NCI-H2107 treated with DMSO at 0.1 percent for 48 hours (cell line): ENCODE measurements around the gene ABR.

Experiments
- DNase-seq: peaks from one replicate; lab custom pipeline; 2025; ENCODE audit not compliant: unreplicated experiment; lab: John Stamatoyannopoulos, UW

The ABR gene

DNA sequence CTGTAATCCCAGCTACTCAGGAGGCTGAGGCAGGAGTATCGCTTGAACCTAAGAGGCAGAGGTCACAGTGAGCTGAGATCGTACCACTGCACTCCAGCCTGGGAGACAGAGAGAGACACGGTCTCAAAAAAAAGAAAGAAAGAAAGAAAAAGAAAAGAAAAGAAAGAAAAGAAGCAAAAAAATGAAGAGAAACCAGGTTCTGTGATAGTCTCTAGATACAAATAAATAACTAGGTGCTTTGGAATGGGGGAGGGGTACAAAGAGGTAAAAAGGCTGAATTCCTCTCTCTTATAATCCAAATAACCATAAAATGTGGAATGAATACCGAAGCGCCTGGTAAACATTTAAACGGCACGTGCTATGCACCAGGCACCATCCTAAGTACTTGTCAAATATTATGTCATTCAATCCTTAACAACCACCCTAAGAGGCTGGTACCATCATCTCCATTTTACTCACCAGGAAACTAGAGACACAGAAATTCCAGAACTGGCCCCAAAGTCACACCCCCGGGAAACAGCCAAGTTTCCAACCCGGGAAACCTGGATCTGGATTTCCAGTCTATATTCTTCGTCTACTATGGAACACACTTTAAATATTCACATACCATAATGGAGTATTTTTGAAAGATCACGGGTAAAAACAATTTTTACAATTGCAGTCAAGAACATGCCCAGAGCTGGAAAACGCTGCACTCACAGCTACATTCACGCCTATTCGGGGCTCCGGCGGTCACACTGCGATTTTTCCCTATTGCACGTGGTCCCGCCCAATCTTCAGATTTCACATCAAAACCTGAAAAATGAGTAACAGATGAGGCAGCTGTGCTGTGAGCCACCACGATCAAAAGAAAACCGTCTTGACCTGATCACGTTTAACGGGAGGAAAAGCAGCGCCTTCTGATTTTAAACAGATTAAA, 210.7 kb downstream of the ABR start:
- peak; percentile 29 for DNase-seq

DNA sequence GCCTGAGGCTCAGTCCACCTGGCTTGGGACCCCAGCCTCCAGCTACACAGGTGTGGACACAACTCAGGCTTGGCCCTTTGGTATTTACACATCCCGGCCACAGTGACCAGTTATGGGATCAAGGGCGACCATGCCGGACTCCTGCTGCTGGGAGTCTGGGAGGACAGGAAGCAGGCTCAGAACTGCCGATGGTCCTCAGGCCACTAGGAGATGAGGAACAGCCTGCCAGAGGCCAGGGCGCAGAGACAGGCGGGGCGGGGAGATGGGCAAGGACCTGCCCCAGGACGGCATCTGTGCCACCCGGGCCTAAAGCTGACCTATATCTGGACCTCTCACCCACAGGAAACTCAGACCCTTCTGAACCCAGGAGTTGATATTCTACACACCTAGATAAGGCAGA, 212.7 kb downstream of the ABR start:
- DNase-seq, result no peak

GRCh38 chr17:965311-965989, 214.3 kb downstream of the ABR start:
- no peak for DNase-seq

DNA sequence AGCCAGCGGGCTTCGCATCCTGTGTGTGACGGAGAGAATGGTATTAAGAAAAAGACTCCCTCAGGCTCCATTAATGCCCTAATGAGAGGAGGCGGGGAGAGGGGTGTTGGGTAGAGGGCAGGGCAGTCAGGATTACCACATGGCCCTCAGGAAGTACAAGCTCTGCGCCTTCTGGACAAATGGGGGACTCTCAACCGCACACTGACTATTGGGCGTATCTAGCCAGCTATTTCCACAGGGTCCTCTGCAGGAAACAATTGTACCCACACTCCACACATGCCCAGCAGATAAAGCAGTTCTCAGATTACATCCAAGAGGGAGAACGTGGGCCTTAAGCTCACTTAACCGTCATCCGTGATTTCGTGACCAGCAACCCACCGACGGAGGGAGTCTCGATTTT, 214.9 kb downstream of the ABR start:
- DNase-seq, result peak; percentile 31

DNA sequence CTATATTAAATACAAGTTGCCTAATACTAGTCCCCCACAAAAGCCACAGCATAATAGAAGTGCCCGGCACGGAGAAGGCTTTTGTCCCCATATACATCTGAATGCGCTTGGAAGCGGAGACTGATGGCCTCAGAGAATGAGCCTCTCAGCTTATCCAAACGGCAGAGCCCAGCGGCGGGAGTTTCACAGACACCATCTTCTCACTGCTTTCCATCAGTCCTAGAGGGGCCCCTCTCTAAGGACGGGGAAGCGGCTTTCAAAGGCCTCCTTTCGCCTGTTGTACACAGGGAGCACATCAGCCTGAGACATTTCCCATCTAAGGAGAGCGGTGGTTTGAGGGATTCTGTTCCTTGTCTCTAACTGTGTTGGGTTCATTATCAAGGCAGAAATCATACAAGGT, 217.1 kb downstream of the ABR start:
- DNase-seq, result peak; percentile 20

DNA sequence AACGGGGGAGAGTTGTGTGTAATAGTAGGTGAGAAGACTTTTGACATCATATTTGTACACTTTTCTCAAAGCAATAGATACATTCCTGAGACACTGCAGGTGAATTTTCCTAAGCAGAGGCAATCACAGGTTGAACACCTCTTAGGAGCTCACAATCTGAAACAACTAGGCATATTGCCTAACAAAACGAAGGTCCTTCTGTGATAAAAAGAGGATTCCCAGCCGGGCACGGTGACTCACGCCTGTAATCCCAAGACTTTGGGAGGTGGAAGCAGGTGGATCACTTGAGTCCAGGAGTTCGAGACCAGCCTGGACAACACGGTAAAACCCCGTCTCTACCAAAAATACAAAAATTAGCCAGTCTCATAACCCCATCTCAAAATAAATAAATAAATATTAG, 217.6 kb downstream of the ABR start:
- DNase-seq, result no peak

DNA sequence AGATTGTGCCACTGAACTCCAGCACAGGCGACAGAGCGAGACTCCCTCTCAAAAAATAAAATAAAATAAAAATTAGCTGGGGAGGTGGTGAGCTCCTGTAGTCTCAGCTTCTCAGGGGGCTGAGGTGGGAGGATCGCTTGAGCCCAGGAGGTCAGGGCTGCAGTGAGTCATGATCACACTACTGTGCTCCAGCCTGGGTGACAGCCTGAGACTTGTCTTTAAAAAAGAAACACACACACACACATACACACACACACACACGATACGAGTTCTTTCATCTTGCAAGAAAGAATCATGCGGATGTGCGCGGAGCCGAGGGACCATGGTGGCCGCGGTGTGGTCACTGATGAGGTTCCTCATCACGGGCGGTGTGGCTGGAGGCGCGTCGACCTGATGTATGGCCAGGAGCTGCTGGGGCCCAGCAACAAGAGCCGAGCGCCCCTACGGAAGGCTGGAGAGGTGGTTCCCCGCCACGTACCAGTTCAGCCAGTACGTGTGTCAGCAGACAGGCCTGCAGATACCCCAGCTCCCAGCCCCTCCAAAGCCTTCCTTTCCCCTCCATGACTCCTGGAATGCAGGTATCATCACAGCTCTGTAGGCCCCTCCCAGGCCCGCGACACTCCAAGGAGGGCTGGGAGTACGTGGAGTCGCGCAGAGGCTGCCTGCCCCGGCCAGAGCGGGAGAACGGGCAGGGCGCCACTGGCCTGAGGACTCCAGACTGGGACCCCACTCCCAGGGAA, 220.9 kb downstream of the ABR start:
- no peak for DNase-seq

DNA sequence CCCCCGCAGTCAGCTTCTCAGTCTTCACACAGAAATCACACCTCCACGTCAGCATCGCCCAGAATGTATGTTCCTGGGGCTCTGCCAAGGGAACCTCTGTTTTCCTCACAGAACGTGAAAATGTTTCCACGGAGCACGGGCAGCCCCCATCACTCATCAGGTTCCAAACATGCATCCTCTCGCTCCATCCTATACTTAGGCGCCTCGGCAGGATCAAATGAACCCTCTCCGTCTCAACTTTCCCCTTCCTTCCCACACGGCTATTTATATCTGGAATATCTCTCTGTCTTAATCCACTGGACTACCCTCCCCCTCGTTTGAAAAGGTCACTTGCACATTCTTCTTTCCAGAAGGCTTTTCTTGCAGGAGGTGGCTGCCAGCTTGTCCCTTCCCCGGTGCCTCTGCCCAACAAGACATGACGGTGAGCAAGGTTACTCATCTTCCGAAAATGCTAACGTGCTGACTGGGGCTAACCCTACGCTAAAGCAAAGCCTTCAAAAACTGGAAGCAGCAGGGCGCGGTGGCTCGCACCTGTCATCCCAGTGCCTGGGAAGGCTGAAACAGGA, 221.8 kb downstream of the ABR start:
- DNase-seq, result no peak

- DNase-seq, result peak; percentile 12
Measured at GRCh38 chr17:956905-957304, 222.9 kb downstream of the ABR start.

- DNase-seq, result no peak
Measured at GRCh38 chr17:954431-955164, 225.2 kb downstream of the ABR start.

DNA sequence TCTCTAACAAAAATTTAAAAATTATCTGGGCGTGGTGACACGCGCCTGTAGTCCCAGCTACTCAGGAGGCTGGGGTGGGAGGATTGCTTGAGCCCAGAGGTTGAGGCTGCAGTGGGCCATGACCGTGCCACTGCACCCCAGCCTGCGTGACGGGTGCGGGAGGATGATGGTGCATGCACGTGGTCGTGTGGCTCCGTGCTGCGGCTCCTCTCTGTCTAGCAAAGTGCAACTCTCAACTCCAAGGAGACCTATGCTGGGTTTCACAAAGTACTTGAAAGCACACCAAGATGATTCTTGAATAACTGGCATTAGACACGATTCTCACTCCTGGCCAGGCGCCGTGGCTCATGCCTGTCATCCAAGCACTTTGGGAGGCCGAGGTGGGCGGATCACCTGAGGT, 226.0 kb downstream of the ABR start:
- no peak for DNase-seq
